GM21737 (cell line): ENCODE measurements around the gene NUDT22.

Experiments used
- ATAC-seq: cut with Tn5 transposase; IDR thresholded peaks from one replicate; pipeline ENCODE4 v1.9.1; 2021; ENCODE audit warnings: mild to moderate bottlenecking, moderate library complexity; ENCODE audit not compliant: unreplicated experiment

Gene NUDT22

GRCh38 chr11:64206457-64207255, 19.4 kb upstream of the NUDT22 start, which contains the start of gene FERMT3:
TSS of gene FERMT3 (plus strand) at chr11:64206721. CDS start at chr11:64207365, 644 bp downstream.
- ATAC-seq: no peak

DNA sequence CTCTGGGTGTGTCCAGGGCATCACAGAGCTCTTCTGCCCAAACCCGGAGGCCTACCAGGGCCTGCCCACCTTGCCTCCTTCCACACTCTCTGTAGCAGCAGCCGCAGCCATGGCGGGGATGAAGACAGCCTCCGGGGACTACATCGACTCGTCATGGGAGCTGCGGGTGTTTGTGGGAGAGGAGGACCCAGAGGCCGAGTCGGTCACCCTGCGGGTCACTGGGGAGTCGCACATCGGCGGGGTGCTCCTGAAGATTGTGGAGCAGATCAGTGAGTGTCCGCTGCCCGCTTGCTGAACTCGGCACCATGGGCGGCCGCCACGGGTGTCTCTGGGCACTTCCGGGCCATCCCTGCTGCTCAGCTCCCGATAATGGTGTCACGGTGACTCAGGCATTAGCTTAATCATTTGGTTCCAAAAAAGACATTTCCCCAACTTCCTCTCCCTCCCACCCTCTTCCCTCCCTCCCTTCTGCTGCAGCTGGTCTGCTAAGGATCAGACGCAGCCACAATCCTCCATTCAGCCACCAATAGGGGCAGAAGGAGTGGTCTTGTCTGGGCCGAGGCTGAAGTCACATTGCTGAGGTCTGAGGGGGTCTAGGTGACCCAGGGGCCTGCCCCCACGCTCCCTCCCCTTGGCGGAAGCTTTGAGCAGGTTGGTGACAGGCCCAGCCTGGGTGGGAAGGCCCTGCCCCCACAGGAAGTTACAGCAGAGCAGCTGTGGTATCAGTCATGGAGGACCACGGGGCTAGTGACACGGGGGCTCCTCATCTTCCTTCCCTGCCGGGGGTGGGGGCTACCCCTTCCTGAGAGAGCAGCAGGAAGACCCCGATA, 18.6 kb upstream of the NUDT22 start:
- peak; percentile 53 for ATAC-seq

DNA sequence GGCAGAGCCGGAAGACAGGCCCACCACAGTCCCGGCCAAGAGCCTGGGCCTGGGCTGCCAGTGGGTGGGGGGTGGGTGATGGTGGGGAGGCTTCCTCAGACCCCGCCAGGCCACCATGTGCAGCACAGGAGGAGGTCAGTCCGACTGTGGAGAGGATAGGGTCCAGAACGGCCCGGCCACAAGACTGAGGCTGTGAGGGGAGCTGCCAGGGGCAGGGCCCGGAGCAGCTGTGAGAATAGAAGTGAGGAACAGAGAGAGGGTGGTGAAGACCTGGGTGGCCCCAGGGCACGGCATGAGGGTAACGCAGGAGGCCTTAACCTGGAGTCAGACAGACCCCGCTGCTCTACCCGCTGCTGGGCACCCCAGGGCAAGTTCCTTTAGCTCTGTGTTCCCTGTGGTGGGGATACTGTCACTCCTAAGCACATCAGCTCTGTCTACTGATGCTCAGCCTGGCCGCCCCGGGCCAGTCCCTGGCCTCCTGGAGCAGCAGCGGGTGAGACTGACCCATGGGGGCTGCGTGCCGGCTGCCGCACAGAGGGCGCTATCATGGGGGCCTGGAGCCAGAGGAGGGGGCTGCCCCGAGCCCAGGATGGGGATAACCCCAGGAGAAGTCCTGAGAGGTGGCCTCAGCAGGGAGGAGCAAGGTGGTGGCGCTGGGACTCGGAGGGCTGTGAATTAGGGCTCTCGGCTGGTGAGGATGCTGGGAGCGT, 17.8 kb upstream of the NUDT22 start:
- ATAC-seq: no peak

DNA sequence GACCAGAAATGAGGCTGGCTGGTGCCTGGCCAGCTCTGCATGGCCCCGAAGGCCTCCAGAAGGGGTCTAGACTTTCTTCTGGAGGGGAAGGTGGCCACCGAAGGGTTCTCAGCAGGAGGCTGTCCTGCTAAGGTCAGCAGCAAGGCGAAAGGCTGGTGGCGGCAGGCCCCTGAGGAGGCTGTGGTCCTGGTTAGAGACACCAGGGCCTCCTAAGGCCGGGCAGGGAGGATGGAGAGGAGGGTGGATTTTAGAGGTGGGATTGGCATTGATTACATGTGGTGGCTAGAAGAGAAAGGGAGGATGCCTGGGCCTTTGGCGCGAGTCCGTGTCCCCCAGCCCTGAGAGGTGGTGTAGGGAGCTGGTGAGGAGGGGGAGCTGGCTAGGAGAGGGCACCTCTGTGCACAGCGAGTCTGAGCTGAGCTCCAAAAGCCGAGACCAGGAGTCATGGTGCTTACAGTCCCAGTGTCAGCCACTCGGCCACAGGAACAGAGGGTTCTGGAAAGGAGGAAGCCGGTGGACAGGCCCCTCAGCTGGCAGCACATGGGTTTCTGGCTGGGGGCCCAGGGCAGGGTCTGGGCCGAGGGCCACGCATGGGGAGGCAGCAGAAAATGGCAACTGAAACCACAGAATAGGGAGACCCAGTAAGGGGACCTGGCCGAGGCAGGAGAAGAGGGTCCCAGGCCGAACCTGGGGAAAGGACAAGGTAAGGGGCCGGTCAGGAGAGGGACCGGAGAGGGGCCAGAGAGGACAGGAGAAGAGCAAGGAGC, 17.1 kb upstream of the NUDT22 start:
- ATAC-seq: no peak

DNA sequence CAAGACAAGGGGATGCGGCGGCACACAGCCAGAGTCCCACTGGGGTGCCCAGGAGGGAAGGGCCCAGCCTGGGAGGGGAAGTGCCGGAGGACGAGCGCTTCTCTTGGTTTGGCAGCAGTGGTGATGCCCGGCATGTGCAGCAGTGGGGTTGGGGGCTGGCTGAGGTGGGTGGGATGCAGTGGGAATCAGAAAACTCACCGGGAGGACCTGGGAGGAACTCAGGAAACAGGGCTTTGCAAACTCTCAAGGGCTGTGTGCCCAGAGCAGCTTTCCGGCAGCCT, 16.6 kb upstream of the NUDT22 start:
- ATAC-seq: no peak

GRCh38 chr11:64210301-64211020, 15.6 kb upstream of the NUDT22 start:
- no peak for ATAC-seq

- ATAC-seq: no peak
These were observed 14.7 kb upstream of the NUDT22 start for GRCh38 chr11:64211181-64211872.

- ATAC-seq: no peak
These were observed 9.2 kb upstream of the NUDT22 start for GRCh38 chr11:64216879-64217278.

GRCh38 chr11:64218628-64219353, 7.3 kb upstream of the NUDT22 start:
- no peak for ATAC-seq

DNA sequence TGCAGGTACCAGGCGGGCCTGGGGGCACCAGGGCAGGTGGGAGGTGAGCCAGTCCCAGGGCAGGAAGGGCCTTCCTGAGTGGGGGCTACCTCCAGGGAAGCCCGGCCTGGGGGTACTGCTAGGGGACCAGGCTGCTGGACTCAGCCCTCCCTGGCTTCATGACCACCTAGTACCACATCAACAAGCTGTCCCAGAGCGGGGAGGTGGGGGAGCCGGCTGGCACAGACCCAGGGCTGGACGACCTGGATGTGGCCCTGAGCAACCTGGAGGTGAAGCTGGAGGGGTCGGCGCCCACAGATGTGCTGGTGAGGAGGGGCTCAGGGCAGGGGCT, 6.8 kb upstream of the NUDT22 start:
- no peak for ATAC-seq

DNA sequence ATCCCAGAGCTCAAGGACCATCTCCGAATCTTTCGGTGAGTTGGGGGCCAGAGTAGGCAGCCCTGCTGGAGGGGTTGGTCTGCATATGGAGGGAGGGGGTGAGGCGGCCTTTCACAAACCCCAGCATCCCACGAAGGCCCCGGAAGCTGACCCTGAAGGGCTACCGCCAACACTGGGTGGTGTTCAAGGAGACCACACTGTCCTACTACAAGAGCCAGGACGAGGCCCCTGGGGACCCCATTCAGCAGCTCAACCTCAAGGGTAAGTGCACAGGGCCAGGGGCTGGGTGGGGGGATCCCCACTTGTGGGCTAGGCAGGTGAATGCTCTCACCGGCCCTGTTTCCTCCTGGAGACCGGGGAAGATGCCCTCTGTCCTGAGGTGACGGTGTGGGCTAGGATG, 6.3 kb upstream of the NUDT22 start:
- no peak for ATAC-seq

DNA sequence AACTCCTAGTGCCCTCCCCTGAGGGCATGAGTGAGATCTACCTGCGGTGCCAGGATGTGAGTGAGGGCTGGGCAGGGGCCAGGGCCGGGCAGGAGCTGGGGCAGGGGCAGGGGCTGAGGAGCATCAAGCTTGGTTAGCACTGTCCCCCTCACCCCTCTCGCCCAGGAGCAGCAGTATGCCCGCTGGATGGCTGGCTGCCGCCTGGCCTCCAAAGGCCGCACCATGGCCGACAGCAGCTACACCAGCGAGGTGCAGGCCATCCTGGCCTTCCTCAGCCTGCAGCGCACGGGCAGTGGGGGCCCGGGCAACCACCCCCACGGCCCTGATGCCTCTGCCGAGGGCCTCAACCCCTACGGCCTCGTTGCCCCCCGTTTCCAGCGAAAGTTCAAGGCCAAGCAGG, 5.8 kb upstream of the NUDT22 start:
- no peak for ATAC-seq

- no peak for ATAC-seq
These were observed 5.3 kb upstream of the NUDT22 start for GRCh38 chr11:64220798-64221197.

DNA sequence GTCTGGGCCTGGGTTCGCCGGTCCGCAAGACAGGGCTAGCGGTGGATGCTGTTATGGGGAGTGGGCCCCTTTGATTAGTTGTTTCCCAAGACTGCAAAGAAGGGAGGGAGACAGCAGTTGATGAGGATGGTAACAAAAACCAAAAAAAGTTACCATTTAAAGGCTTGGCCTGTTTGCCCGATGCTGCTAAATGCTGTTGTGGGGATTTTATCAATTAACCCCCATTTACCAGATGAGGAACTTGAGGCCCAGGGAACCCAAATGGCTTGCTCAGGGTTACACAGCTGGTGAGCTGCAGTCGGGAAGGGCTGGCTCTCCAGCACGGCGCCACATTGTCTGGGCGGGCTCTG, 3.4 kb upstream of the NUDT22 start:
- no peak for ATAC-seq

GRCh38 chr11:64223001-64223651, 2.9 kb upstream of the NUDT22 start:
- ATAC-seq: no peak

GRCh38 chr11:64224151-64224890, 1.8 kb upstream of the NUDT22 start:
- no peak for ATAC-seq

DNA sequence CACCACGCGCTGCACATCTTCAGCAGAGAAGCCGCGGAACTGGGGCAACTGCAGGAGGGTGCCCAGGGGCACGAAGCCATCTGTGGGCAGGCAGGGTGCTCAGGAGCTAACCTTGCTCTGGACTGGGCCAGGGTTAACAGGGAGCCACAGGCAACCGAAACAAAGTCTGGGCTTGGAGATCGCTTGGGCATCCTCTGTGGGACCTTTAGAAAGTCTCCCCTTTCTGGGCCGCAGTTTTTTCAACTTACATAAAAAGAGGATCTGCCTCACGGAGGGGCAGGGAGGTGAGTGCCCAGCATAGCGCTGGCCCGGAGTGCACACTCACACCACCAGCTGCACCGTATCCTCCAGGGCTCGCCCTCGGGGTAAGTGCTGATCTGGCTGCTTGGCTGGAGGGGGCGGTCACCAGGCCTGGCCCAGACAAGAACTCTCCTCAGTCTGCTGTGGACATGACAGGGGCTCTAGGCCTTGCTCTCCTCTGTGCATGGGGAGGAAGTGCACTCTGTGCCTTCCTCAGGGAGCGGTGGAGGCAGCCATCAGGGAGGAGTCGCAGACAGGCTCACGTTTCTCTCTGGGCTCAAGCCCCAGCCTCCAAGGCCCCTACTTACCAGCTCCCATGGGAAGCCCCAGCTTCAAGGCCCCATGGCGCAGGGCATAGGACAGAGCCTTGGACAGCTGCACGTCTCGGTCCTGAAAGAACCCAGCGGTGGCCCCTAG, 1.0 kb upstream of the NUDT22 start:
- ATAC-seq: no peak
